Tibial nerve (tissue), 4 donors: Measurements from ENCODE around the gene ARSB.

Source experiments
- EP300 ChIP-seq, 2 donors: sonication (generic); formaldehyde crosslinking; IDR thresholded peaks; one replicate each; pipeline ENCODE4 v1.6.1; 2017; ENCODE audit warnings: antibody characterized with exemption in 2 of 2, mild to moderate bottlenecking in 1 of 2
- POLR2A ChIP-seq, 2 donors: fragments of 450-650 bp; IDR thresholded peaks; one replicate each; pipeline ENCODE4 v1.6.1; 2017; ENCODE audit warnings: antibody characterized with exemption in 2 of 2, mild to moderate bottlenecking in 2 of 2, moderate library complexity in 2 of 2
- TF ChIP-seq, protein P1 (sequence below), 5 experiments: fragments of 200-600 bp in 3 of 5; fragments of 450-650 bp in 2 of 5; sonication (generic) in 3 of 5; IDR thresholded peaks; one replicate each; pipeline ENCODE4 v1.5.1; 2016 to 2019; ENCODE audit warnings: antibody characterized with exemption in 5 of 5, mild to moderate bottlenecking in 3 of 5, moderate library complexity in 2 of 5

DNA sequence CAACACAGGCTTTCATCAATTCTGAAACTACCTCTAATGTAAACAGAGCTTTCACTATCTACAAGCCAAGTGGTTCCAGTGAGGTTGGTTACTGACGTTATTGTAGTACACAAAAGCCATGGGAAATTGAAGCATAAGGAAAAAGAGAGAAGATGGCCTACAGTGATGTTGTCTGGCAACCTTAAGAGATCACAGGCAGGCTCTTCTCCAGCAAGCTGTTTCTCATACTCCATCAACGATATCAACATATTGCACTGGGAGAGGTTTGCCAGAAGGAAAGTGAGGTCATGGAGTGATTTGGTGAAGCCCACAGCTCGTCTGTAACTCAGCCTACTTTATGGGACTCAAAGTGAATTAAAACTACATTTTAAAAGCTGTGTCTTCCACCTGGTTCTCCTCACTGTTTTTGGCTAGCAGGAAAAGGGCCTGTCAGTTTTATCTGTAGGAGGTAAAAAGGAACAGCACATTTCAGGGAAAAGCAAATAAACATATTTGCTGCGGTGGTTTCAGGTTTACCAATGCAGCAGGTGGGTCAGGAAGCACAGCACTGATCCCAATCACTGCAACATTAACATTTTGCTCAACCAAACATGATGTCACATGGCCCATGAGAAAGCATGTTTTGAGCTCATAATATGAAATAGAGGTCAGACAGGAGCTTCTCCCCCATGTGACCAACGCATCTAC lies 72.9 kb downstream of the ARSB start:
- TF ChIP-seq, protein P1, sequence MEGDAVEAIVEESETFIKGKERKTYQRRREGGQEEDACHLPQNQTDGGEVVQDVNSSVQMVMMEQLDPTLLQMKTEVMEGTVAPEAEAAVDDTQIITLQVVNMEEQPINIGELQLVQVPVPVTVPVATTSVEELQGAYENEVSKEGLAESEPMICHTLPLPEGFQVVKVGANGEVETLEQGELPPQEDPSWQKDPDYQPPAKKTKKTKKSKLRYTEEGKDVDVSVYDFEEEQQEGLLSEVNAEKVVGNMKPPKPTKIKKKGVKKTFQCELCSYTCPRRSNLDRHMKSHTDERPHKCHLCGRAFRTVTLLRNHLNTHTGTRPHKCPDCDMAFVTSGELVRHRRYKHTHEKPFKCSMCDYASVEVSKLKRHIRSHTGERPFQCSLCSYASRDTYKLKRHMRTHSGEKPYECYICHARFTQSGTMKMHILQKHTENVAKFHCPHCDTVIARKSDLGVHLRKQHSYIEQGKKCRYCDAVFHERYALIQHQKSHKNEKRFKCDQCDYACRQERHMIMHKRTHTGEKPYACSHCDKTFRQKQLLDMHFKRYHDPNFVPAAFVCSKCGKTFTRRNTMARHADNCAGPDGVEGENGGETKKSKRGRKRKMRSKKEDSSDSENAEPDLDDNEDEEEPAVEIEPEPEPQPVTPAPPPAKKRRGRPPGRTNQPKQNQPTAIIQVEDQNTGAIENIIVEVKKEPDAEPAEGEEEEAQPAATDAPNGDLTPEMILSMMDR (IDR thresholded peaks at IDR 0.05) = no peak
- TF ChIP-seq POLR2A (IDR thresholded peaks at IDR 0.05) = no peak
- no peak for TF ChIP-seq EP300 (IDR thresholded peaks at IDR 0.05)
